SU-DHL-6 (cell line): ENCODE data around the gene S100A1.

ENCODE experiments used
- H2AFZ ChIP-seq: fragments of 200-600 bp; sonication (generic); 2 replicates; pipeline ENCODE4 v1.6.1; 2014; ENCODE audit warnings: low read depth, mild to moderate bottlenecking, moderate library complexity, mixed read lengths, antibody characterized with exemption, low read length; ENCODE audit not compliant: severe bottlenecking
- H3F3A ChIP-seq: fragments of 200-600 bp; shearing (Covaris generic); 2 replicates; pipeline ENCODE4 v1.6.0; 2016; ENCODE audit warnings: antibody characterized with exemption, mild to moderate bottlenecking; ENCODE audit not compliant: insufficient read depth
- H3K27ac ChIP-seq: fragments of 200-600 bp; sonication (generic); 2 replicates; pipeline ENCODE4 v1.5.1; 2016; ENCODE audit warnings: low read depth, mild to moderate bottlenecking, low read length, moderate library complexity, mixed read lengths
- H3K27me3 ChIP-seq: fragments of 200-600 bp; sonication (generic), shearing (Covaris generic); 2 replicates; pipeline ENCODE4 v1.6.0; 2014; ENCODE audit warnings: mild to moderate bottlenecking, low read length
- H3K36me3 ChIP-seq: fragments of 200-600 bp; sonication (generic); 2 replicates; pipeline ENCODE4 v1.6.1; 2014; ENCODE audit warnings: mild to moderate bottlenecking, low read length, mixed read lengths
- H3K4me2 ChIP-seq: fragments of 300-600, 200-600 bp; shearing (Covaris generic), sonication (generic); 2 replicates; pipeline ENCODE4 v1.6.0; 2014; ENCODE audit warnings: low read length, low read depth, mild to moderate bottlenecking; ENCODE audit not compliant: poor library complexity, severe bottlenecking
- H3K4me3 ChIP-seq: fragments of 200-600 bp; sonication (generic); 2 replicates; pipeline ENCODE4 v1.5.1; 2014; ENCODE audit warnings: antibody characterized with exemption, low read length, mild to moderate bottlenecking, mixed read lengths; ENCODE audit not compliant: insufficient read depth, poor library complexity, severe bottlenecking
- H3K79me2 ChIP-seq: fragments of 200-600 bp; sonication (generic); 2 replicates; pipeline ENCODE4 v1.6.1; 2014; ENCODE audit warnings: mild to moderate bottlenecking, low read length, moderate library complexity; ENCODE audit not compliant: insufficient read depth
- H3K9ac ChIP-seq: fragments of 200-600 bp; sonication (generic); 2 replicates; pipeline ENCODE4 v1.7.0; 2014; ENCODE audit warnings: mild to moderate bottlenecking, low read length
- H3K9me2 ChIP-seq: fragments of 200-600 bp; sonication (generic); replicated peaks from 2 replicates; pipeline ENCODE4 v1.6.1; 2014; ENCODE audit warnings: low read length; ENCODE audit not compliant: insufficient read depth
- H3K9me3 ChIP-seq: fragments of 200-600 bp; sonication (generic); 2 replicates; pipeline ENCODE4 v1.6.1; 2014; ENCODE audit warnings: low read length, mixed read lengths; ENCODE audit not compliant: insufficient read depth
- H4K20me1 ChIP-seq: fragments of 200-600 bp; sonication (generic); 2 replicates; pipeline ENCODE4 v1.6.1; 2014; ENCODE audit warnings: low read depth, mild to moderate bottlenecking, antibody characterized with exemption, low read length, moderate library complexity, mixed read lengths
- EZH2phosphoT487 ChIP-seq: fragments of 200-600 bp; sonication (generic), shearing (Covaris generic); conservative IDR thresholded peaks from 2 replicates; pipeline ENCODE4 v1.6.1; 2018; ENCODE audit warnings: mild to moderate bottlenecking, antibody characterized with exemption, low read length, moderate library complexity, mixed read lengths
- TF ChIP-seq, protein P1 (sequence below): fragments of 200-600 bp; sonication (generic); IDR thresholded peaks from one replicate; pipeline ENCODE4 v1.5.1; 2017; ENCODE audit warnings: antibody characterized with exemption, mild to moderate bottlenecking, low read length, moderate library complexity; ENCODE audit not compliant: insufficient read depth, poor library complexity, severe bottlenecking

Gene S100A1

DNA sequence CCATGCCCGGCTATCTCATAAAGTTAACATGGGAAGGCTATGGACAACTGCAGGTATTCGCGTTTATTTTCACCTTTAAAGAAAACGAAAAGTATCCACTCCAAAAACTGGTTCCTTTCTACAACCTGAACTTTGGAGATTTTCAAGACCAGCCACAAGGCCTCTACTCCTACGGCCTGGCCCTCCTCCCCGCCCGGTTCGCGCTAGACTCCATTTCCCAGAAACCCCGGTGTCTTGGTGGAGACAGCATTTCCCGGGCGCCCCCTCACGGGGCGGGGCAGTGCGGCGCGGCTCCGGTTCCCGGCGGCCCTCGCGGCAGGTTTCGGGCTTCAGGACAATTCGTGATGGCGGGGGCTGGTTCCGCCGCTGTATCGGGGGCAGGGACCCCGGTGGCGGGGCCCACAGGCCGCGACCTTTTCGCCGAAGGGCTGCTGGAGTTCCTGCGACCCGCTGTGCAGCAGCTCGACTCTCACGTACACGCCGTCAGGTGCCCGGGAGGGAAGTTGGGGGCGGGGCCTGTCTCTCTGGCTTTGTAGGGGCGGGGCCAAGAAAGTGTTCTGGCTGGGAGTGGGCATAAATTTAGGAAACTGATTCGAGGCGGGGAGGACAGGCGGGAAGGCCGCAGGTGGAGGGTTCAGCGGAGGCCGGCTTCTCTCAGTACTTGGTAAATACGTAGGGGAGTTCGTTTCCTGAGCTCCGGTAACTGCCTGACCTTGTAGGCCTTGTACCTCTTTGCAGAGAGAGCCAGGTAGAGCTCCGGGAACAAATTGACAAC lies 30.4 kb downstream of the S100A1 start, which contains the start of gene SNAPIN:
TSS of gene SNAPIN (plus strand) at position 304 of the 775 bp plus-strand sequence. CDS start at position 345, 41 bp downstream.
- peak within 1 kb of the TSS; percentile 88 for H3K4me3 ChIP-seq
- H3K9me2 ChIP-seq = no peaks in the 10 kb centered on the region
- peak within 1 kb of the TSS; percentile 79 for H3K4me2 ChIP-seq
- H4K20me1 ChIP-seq = no peaks in the 10 kb centered on the region
- peak within 1 kb of the TSS; percentile 71 for H3K27ac ChIP-seq
- H3K36me3 ChIP-seq = peaks cover 23% of the 10 kb centered on the region
- peaks cover 12% of the 10 kb centered on the region; the same call in 1 of the 2 replicates for H3K79me2 ChIP-seq
- H3K27me3 ChIP-seq = no peaks in the 10 kb centered on the region
- H3K9ac ChIP-seq = peak within 1 kb of the TSS; percentile 77
- peaks cover 31% of the 10 kb centered on the region for H3F3A ChIP-seq
- peak within 1 kb of the TSS; percentile 96 for H2AFZ ChIP-seq
- TF ChIP-seq, protein P1, sequence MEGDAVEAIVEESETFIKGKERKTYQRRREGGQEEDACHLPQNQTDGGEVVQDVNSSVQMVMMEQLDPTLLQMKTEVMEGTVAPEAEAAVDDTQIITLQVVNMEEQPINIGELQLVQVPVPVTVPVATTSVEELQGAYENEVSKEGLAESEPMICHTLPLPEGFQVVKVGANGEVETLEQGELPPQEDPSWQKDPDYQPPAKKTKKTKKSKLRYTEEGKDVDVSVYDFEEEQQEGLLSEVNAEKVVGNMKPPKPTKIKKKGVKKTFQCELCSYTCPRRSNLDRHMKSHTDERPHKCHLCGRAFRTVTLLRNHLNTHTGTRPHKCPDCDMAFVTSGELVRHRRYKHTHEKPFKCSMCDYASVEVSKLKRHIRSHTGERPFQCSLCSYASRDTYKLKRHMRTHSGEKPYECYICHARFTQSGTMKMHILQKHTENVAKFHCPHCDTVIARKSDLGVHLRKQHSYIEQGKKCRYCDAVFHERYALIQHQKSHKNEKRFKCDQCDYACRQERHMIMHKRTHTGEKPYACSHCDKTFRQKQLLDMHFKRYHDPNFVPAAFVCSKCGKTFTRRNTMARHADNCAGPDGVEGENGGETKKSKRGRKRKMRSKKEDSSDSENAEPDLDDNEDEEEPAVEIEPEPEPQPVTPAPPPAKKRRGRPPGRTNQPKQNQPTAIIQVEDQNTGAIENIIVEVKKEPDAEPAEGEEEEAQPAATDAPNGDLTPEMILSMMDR = no peak
- no peak for TF ChIP-seq EZH2phosphoT487
- H3K9me3 ChIP-seq = no peaks in the 10 kb centered on the region

GRCh38 chr1:153659175-153659534 lies 30.9 kb downstream of the S100A1 start:
- peak overlapping the region; percentile 71 for H3K27ac ChIP-seq
- H2AFZ ChIP-seq = peak overlapping the region; percentile 96

DNA sequence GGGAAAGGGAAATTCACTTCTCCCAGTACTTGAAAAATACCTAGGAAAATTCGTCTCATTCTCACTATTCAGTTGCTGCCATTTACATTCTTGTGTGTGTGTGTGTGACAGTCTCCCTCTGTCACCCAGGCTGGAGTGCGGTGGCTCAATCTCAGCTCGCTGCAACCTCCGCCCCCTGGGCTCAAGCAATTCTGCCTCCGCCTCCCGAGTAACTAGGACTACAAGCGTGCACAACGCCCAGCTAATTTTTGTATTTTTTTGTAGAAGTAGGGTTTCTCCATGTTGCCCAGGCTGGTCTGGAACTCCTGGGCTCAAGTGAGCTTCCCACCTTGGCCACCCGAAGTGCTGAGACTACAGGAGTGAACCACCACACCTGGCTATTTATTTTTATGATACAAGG lies 31.4 kb downstream of the S100A1 start:
- peaks cover 28% of the 10 kb centered on the region for H3K36me3 ChIP-seq
- H3K9ac ChIP-seq = peak overlapping the region; percentile 77
- H3K27ac ChIP-seq = no peak overlapping the region
- no peak for TF ChIP-seq EZH2phosphoT487
- TF ChIP-seq, protein P1 = no peak
- no peaks in the 10 kb centered on the region for H3K9me2 ChIP-seq
- H3K4me2 ChIP-seq = peak overlapping the region; percentile 79
- H3K4me3 ChIP-seq = peak overlapping the region; percentile 88
- H3K79me2 ChIP-seq = peaks cover 12% of the 10 kb centered on the region; the same call in 1 of the 2 replicates
- no peak overlapping the region for H2AFZ ChIP-seq
- no peaks in the 10 kb centered on the region for H3K27me3 ChIP-seq
- H4K20me1 ChIP-seq = no peaks in the 10 kb centered on the region
- no peaks in the 10 kb centered on the region for H3K9me3 ChIP-seq
- H3F3A ChIP-seq = peaks cover 38% of the 10 kb centered on the region

More at GRCh38 chr1:153659175-153659534, 30.9 kb downstream of the S100A1 start:
- H3K27me3 ChIP-seq = no peaks in the 10 kb centered on the region
- H3K9me3 ChIP-seq = no peaks in the 10 kb centered on the region
- no peak for TF ChIP-seq EZH2phosphoT487
- TF ChIP-seq, protein P1 = no peak
- peaks cover 12% of the 10 kb centered on the region; the same call in 1 of the 2 replicates for H3K79me2 ChIP-seq
- peak overlapping the region; percentile 79 for H3K4me2 ChIP-seq
- H3K36me3 ChIP-seq = peaks cover 28% of the 10 kb centered on the region
- no peaks in the 10 kb centered on the region for H3K9me2 ChIP-seq
- peak overlapping the region; percentile 77 for H3K9ac ChIP-seq
- H3K4me3 ChIP-seq = peak overlapping the region; percentile 88
- peaks cover 36% of the 10 kb centered on the region for H3F3A ChIP-seq
- H4K20me1 ChIP-seq = no peaks in the 10 kb centered on the region
